Hepatocyte (in vitro differentiated cells): Measurements from ENCODE around the gene UBE2L6. TPM values are rescaled to one million over a fixed set of nuclear protein-coding genes. Genes with fewer than 3 reads are reported as not detected.
A peak's percentile ranks its signal among the peaks of the same experiment; 100 is the strongest.

Experiments
- DNase-seq: peaks from one replicate; pipeline ENCODE4 v3.0.0-alpha.2; 2016; ENCODE audit warnings: low spot score
- H2AFZ ChIP-seq: fragments of 200-600 bp; sonication (generic); 2 replicates; pipeline ENCODE4 v1.6.0; 2016; ENCODE audit warnings: antibody characterized with exemption, mild to moderate bottlenecking
- H3K27ac ChIP-seq: fragments of 200-600 bp; sonication (generic); 2 replicates; pipeline ENCODE4 v1.5.1; 2016; ENCODE audit warnings: mild to moderate bottlenecking
- H3K27me3 ChIP-seq: fragments of 200-600 bp; sonication (generic); 2 replicates; pipeline ENCODE4 v1.6.1; 2016
- H3K36me3 ChIP-seq: fragments of 200-600 bp; sonication (generic); replicated peaks from 2 replicates; pipeline ENCODE4 v1.5.1; 2016; ENCODE audit warnings: low read depth; ENCODE audit not compliant: insufficient read depth
- H3K4me1 ChIP-seq: fragments of 200-600 bp; sonication (generic); 2 replicates; pipeline ENCODE4 v1.5.1; 2016; ENCODE audit warnings: mild to moderate bottlenecking, moderate library complexity; ENCODE audit not compliant: insufficient read depth
- H3K4me2 ChIP-seq: fragments of 200-600 bp; sonication (generic); 2 replicates; pipeline ENCODE4 v1.6.0; 2016
- H3K4me3 ChIP-seq: fragments of 200-600 bp; sonication (generic); 2 replicates; pipeline ENCODE4 v1.5.1; 2016; ENCODE audit warnings: mild to moderate bottlenecking
- H3K79me2 ChIP-seq: fragments of 200-600 bp; sonication (generic); 2 replicates; pipeline ENCODE4 v1.6.0; 2017; ENCODE audit warnings: mild to moderate bottlenecking
- H3K9me2 ChIP-seq: fragments of 200-600 bp; sonication (generic); replicated peaks from 2 replicates; pipeline ENCODE4 v1.6.0; 2017; ENCODE audit warnings: mild to moderate bottlenecking; ENCODE audit not compliant: insufficient read depth
- H3K9me3 ChIP-seq: fragments of 200-600 bp; sonication (generic); 2 replicates; pipeline ENCODE4 v1.5.1; 2016; ENCODE audit warnings: low read depth, mild to moderate bottlenecking
- H4K20me1 ChIP-seq: fragments of 200-600 bp; sonication (generic); 2 replicates; pipeline ENCODE4 v1.6.0; 2016; ENCODE audit warnings: mild to moderate bottlenecking; ENCODE audit not compliant: insufficient read depth, poor library complexity, severe bottlenecking
- CTCF ChIP-seq: fragments of 200-600 bp; sonication (generic); IDR thresholded peaks from 2 replicates; pipeline ENCODE4 v1.5.1; 2016; ENCODE audit warnings: antibody characterized with exemption, mild to moderate bottlenecking; ENCODE audit not compliant: poor library complexity
- EZH2 ChIP-seq: fragments of 200-600 bp; sonication (generic); IDR thresholded peaks from 2 replicates; pipeline ENCODE4 v1.6.1; 2016; ENCODE audit warnings: antibody characterized with exemption, mild to moderate bottlenecking, borderline replicate concordance
- EZH2phosphoT487 ChIP-seq: fragments of 200-600 bp; sonication (generic); IDR thresholded peaks from one replicate; pipeline ENCODE4 v1.6.1; 2018; ENCODE audit warnings: antibody characterized with exemption, mild to moderate bottlenecking, low read depth, moderate library complexity; ENCODE audit not compliant: unreplicated experiment, severe bottlenecking
- WGBS: methylation state at CpG from one replicate; pipeline ENCODE4 v1.1.6; 2016; ENCODE audit warnings: low lambda C conversion rate; ENCODE audit errors: missing lambda C conversion rate; 5-methylcytosine and 5-hydroxymethylcytosine counted together
- polyA plus RNA-seq: library from polyadenylated mRNA; unstranded; fragments of >200 nt; fragmentation: Nextera tagmentation; extraction: Ambion mirVana; gene quantifications from 2 replicates; pipeline ENCODE4 v1.2.1, GENCODE V29; 2016
- total RNA-seq: library from RNA; depleted of rRNA; stranded (reverse); fragments of >200 nt; gene quantifications from 2 replicates; pipeline ENCODE4 v1.2.3, GENCODE V29; 2014

The UBE2L6 gene
- total and polyA plus RNA-seq, 2 experiments from 2014 or later: 45.7 to 113 TPM

- Histone ChIP-seq H3K36me3 (no peaks in the 10 kb centered on the region), H2AFZ (peak overlapping the region; percentile 92), H3K27me3 (peaks cover 7% of the 10 kb centered on the region), H3K4me2 (peak overlapping the region; percentile 99), H3K4me3 (peak overlapping the region; percentile 93), H3K79me2 (no peaks in the 10 kb centered on the region), H3K27ac (peak overlapping the region; percentile 33), H3K9me2 (no peaks in the 10 kb centered on the region), H4K20me1 (no peaks in the 10 kb centered on the region), H3K4me1 (peaks cover 5% of the 10 kb centered on the region), H3K9me3 (no peaks in the 10 kb centered on the region)
- WGBS: 22% methylated on average over 5 of the region's 5 CpGs
- no peak for DNase-seq
- peak; percentile 8 for TF ChIP-seq EZH2
- TF ChIP-seq CTCF: no peak
These were observed 51.4 kb downstream of the UBE2L6 start for GRCh38 chr11:57516061-57516443.

- Histone ChIP-seq H3K4me1 (peaks cover 5% of the 10 kb centered on the region), H3K27me3 (peaks cover 7% of the 10 kb centered on the region), H3K4me3 (peak within 1 kb of the TSS; percentile 93), H3K9me2 (no peaks in the 10 kb centered on the region), H4K20me1 (no peaks in the 10 kb centered on the region), H3K9me3 (no peaks in the 10 kb centered on the region), H3K79me2 (no peaks in the 10 kb centered on the region), H2AFZ (peak within 1 kb of the TSS; percentile 92), H3K4me2 (peak within 1 kb of the TSS; percentile 99), H3K36me3 (no peaks in the 10 kb centered on the region), H3K27ac (peak within 1 kb of the TSS; percentile 33)
- DNase-seq: peak; percentile 68
- WGBS: 2% methylated on average over 62 of the region's 66 CpGs
- TF ChIP-seq CTCF (no peak), EZH2phosphoT487 (no peak), EZH2 (no peak)
These were observed 52.0 kb downstream of the UBE2L6 start, which contains the start of gene SLC43A1 for GRCh38 chr11:57515332-57516060. Gene SLC43A1, minus strand, starts transcription at chr11:57515702. Its CDS starts 1,591 bp downstream, at chr11:57514111.

GRCh38 chr11:57514538-57515331 is 52.7 kb downstream of the UBE2L6 start:
- H3K27ac ChIP-seq: no peak overlapping the region
- H3K27me3 ChIP-seq: peaks cover 7% of the 10 kb centered on the region
- H3K4me1 ChIP-seq: peaks cover 5% of the 10 kb centered on the region
- no peaks in the 10 kb centered on the region for H3K79me2 ChIP-seq
- peak overlapping the region; percentile 93 for H3K4me3 ChIP-seq
- H3K9me3 ChIP-seq: no peaks in the 10 kb centered on the region
- no peaks in the 10 kb centered on the region for H3K36me3 ChIP-seq
- no peaks in the 10 kb centered on the region for H4K20me1 ChIP-seq
- H3K9me2 ChIP-seq: no peaks in the 10 kb centered on the region
- under 1% methylated on average over 26 of the region's 57 CpGs for WGBS
- peak; percentile 65 for DNase-seq
- H3K4me2 ChIP-seq: peak overlapping the region; percentile 99
- TF ChIP-seq CTCF: no peak
- TF ChIP-seq EZH2: no peak
- TF ChIP-seq EZH2phosphoT487: no peak
- H2AFZ ChIP-seq: peak overlapping the region; percentile 92
